HG02759 (cell line): ENCODE data around the gene ANO7.

Source experiments
- ATAC-seq: cut with Tn5 transposase; IDR thresholded peaks from one replicate; pipeline ENCODE4 v1.9.1; 2021; ENCODE audit warnings: mild to moderate bottlenecking, moderate library complexity; ENCODE audit not compliant: unreplicated experiment

ANO7 gene

GRCh38 chr2:241188361-241189092 lies at the start of gene ANO7:
TSS of gene ANO7 (plus strand) at chr2:241188677. CDS start at chr2:241190064, 1,387 bp downstream.
- ATAC-seq, result no peak

DNA sequence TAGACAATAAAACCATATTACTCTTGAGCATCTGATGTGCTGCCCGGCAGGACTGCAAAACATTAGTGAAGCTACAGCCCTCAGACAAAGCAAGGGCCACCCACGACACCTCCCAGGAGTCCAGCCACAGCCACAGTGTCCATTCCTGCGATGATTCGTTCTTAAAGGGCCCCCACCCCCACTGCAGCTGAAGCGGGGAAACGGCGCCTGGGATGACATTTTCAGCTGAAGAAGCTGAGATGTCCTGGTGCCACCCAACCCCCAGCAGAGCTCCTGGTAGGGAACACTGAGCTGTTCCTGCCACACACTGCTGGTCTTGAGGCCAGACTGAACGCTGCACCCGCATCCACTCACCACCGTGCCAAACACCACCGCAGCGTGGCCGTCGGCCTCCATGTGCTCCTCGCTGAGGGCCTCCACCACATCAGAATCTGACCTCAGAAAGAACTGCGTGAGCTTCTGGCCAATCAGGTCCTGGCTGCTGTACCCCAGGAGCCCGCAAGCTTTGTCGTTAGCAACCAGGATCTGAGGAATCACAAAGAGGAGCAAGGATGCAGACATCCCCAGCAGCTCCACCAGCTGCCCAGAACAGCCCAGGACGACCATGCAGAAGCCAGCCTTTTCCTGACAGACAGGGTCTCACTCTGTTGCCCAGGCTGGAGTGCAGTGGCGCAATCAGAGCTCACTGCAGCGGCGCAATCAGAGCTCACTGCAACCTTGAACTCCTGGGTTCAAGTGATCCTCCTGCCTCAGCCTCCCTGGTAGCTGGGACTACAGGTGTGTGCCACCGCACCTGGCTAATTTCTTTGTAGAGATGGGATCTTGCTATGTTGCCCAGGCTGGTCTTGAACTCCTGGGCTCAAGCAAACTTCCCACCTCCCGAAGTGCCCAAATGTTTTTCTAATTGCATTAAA lies 48.7 kb upstream of the ANO7 start:
- ATAC-seq, result no peak

DNA sequence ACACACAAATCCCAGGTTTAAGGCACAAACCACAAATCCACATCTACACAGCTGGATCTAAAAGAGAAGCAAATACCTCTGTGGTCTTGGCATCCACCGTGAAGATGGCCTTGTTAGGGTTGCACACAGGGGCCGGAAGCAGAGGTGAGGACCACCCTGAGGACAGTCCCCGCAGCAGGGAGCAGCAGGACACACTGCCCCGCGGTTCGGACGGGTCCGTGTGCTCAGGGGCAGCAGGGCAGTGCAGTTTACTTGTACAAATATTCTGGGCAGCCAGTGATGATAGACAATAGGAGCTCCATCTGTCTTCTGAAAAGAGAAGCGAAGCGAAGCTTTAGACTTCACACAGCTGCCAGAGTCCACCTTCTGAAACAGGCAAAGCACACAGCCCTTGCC lies 48.0 kb upstream of the ANO7 start:
- ATAC-seq, result no peak

DNA sequence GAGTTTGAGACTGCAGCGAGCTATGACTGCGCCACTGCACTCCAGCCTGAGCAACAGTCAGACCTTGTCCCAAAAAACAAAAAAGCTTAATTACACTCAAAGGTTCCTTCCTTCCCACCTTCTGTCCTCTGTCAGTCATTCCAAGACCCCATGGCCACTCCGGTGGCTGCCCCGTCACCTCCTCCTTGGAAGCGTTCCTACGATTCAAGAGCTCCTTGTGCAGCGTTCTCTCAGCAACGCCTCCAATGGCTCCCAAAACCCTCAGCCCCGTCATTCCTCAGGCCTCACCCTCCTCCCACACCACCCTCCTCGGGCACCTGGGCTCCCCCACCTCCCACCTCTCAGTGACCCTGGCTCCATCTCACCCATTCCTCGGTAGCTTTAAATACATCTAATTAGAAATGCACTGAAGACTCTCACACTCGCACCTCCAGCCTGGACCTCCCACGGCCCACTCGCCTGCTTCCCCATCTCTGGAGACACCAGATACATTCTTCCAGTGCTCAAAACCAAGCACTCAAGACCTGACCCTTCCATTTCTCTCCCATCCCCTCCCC lies 47.2 kb upstream of the ANO7 start:
- ATAC-seq, result no peak

GRCh38 chr2:241142063-241142462 lies 46.4 kb upstream of the ANO7 start:
- no peak for ATAC-seq

DNA sequence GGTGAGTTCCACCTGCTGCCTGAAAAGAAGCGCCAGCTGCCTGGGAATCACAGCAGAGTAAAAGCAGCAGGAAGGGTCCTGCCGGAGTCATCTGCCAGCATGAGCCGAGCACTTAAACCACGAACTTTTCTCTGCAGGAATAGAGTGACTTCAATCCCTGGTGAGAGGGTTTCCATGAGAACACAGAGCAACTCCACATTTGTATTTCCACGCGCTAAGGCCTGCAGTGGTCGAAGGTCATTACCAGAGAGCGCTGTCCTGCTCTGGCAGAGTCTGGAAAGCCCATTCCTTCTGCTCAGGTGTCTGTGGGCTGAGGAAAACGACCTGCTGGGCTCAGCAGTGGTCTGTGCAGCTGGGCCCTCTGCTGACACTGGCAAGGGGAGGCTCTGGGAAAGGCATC lies 45.9 kb upstream of the ANO7 start:
- ATAC-seq, result no peak

DNA sequence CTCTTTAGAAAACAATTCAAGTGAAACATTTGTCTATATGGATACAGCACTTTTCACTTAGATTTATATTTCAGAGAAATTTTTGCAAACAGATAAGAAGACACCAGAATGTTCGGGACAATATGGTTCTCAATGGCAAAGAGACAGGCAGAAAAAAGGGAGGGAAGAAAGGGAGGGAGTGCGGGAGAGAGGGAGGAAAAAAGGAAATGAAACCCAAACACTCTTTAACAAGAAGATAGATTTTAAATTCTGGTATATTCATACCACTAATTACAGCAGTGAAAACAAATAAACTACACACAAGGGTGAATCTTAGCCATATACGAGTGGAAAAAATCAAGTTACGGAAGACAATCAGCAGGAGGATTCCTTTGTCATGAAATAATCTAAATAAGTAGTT lies 42.2 kb upstream of the ANO7 start:
- no peak for ATAC-seq

DNA sequence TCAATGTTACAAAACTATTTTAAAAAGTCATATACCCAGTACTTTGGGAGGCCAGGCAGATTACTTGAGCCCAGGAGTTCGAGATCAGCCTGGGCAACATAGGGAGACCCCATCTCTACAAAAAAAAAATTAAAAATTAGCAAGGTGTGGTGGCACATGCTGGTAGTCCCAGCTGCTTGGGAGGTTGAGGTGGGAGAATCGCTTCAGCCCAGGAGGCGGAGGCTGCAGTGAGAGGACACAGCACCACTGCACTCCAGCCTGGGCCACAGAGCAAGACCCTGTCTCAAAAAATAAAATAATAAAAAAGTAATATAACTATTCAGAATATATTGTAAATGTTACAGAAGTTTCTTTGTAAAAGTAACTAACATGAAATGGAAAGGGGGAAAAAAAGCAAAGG lies 41.1 kb upstream of the ANO7 start:
- no peak for ATAC-seq

GRCh38 chr2:241148239-241148638 lies 40.2 kb upstream of the ANO7 start:
- no peak for ATAC-seq

GRCh38 chr2:241148891-241149674 lies 39.4 kb upstream of the ANO7 start, which contains the start of gene PASK:
TSS of gene PASK (minus strand) at chr2:241149472. CDS start at chr2:241143032, 6,440 bp downstream.
- ATAC-seq, result peak; percentile 77

GRCh38 chr2:241149675-241149924 lies 38.9 kb upstream of the ANO7 start:
- peak; percentile 10 for ATAC-seq

DNA sequence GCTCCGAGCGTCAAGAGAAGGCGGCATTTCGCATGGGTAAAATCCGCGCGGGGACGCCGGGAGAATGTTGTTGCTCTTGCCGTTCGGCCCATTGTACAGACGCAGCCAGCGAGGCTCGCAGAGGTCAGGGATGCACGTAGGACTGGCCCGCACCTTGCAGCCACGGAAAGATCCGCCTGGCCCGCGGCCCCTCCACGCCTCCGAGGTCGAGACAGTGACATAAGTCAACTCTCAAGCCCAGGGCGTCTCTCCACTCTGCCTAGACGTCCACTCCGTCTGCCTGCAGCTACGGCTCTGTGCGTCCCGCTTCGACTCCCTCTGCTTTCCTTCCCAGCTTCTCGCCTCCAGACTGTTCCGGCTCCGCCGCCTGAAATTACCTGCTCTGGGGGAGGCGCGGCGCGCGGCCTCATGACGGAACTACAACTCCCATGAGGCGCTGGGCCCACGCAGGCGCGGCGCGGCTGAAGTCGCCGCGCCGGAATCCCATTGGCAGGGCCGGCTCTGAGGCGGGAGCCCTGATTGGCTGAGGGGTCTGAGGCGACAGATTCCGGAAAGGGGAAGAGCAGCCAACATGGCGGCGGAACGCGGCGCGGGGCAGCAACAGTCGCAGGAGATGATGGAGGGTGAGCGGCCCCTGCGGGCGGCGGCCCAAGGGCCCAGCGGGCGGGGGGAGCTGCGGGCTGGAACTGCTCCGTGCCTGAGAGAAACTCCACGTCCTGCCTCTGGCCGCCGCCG lies 38.4 kb upstream of the ANO7 start, which contains the start of gene PPP1R7:
PPP1R7 (plus strand) TSS at position 543 of the 735 bp plus-strand sequence; CDS start at position 572, 29 bp downstream.
- ATAC-seq, result peak; percentile 73

- ATAC-seq, result no peak
Observed at GRCh38 chr2:241150660-241151530, 37.6 kb upstream of the ANO7 start.

DNA sequence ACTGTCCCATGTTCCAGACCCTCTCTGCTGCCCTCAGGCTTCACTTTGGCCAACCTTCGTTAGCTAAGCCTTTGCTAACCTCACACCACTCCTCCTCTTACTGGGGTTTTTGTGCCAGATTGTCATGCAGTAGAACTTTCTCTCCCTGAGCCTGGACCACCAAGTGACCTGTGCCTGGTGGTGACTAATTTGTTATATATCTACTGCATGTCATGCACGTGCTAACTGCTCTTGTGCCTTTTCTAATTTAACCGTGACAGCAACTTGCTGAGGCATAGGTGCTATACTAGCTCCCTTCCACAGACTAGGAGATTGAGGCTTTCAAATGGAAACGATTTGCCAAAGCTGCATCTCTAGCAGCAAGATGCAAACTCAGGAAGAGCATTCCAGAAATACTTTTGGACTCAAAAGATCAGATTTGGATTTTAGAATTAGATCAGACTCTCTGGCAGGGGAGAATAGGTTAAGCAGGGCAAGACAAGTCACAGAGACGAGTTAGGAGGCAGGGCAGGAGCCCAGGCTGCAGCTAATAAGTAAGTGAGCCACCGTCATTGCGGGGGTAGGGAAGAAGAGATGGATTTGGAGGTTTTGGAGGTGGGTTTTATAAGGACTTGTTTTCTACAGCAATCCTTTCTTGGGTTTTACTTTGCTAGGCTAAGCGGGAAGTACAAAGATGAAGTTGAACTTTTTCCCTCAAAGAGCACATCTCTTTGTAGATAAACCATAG lies 36.4 kb upstream of the ANO7 start:
- ATAC-seq, result no peak

DNA sequence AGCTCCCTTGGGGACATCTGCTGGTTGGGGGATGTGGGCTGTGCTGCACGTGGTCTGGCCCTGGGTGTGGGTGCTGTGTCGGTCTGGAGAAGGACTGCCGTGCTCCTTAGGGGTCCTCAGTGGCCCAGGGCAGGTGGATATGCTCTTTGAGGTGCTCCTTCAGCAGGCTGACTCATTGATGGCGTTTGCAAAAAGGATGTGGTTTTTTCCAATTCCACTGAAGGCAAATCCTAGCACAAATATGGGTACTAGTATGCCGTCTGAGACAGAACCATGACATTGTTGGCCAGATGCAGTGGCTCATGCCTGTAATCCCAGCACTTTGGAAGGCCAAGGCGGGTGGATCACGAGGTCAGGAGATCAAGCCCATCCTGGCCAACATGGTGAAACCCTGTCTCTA lies 34.9 kb upstream of the ANO7 start:
- no peak for ATAC-seq

DNA sequence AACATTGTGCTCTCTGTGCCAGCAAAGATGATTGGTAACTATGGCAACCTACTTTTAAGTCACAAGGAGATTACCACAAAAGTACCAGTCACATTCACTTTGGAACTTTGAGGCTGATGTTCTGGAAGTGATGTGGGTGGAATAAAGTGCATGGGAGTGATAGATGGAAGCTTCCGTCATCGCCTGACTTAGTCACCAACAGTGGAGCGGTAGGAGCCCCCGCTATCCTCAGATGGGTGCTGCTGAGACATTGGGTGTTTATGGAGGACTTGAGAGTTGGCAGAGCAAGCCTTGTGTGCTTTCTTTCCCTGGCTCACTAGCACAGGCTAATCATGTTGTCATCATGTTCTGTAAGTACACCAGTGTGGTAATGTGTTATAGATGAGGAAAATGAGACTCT lies 33.6 kb upstream of the ANO7 start:
- ATAC-seq, result no peak

DNA sequence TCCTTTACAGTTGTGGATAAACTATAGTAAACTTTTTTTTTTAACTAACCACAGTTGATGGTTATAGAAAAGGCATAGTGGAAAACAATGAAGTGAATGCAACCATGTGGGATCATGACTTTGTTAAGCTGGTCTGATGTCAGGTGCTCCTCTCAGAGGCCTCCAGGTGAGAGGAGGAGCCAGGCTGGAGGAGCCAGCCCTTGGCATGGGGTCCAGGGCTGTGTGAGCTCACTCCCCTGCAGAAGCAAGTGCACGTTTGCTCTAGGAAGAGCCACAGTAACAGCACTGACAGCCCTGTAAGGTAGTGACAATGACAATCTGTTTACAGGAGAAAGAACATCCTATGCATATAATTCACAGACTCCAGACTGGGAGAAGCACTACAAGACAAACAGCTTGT lies 32.5 kb upstream of the ANO7 start:
- no peak for ATAC-seq

DNA sequence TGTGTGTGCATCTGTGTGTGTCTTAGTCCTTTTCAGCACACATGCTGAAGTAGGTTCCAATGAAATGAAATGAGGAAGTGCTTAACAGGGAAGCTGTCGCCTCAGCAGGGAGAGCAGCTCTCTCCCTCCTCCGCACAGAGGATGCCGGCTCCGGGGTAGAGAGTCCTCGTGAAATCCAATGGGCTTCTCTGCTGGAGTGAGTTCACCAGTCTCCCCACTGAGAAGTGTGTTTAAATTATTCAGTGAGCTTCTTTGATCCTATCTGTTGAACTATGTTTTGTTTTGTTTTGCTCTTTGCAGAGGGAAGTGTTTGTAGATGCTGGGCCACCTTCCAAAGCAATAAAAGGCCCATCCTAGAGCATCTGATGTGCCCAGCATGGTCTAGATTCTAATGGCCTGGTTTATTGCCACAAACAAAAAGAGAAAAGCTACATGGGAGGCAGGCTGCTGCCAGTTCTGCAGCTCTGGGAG lies 31.5 kb upstream of the ANO7 start:
- no peak for ATAC-seq
